Measurements from ENCODE around the gene OR1C1. TPM values are rescaled to one million over a fixed set of nuclear protein-coding genes. Genes with fewer than 3 reads are reported as not detected.

OR1C1 gene, protein sequence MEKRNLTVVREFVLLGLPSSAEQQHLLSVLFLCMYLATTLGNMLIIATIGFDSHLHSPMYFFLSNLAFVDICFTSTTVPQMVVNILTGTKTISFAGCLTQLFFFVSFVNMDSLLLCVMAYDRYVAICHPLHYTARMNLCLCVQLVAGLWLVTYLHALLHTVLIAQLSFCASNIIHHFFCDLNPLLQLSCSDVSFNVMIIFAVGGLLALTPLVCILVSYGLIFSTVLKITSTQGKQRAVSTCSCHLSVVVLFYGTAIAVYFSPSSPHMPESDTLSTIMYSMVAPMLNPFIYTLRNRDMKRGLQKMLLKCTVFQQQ
- not detected in 2 replicates for total RNA-seq

DNA sequence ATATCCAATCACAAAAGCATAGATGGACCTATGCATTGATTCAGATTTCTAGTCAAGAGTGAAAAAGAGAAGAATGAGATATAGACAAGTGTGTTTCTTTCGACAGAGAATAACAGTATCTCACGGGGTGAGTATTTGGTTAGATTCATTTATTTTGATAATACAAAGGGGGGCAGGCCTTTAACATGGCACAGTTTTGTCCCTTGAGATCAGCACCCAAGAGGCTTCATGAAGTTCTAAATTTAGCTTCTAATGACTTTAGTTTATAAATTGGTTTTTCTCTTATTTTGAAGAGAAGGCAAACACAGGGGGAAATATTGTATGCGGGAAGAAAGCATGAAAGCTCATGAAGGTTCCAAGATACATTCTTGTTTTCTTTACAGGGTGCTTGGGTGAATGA is at the start of gene OR1C1:
OR1C1 (minus strand) TSS at position 101 of the 400 bp plus-strand sequence. CDS start 2,150 bp downstream, outside the sequence.

DNA sequence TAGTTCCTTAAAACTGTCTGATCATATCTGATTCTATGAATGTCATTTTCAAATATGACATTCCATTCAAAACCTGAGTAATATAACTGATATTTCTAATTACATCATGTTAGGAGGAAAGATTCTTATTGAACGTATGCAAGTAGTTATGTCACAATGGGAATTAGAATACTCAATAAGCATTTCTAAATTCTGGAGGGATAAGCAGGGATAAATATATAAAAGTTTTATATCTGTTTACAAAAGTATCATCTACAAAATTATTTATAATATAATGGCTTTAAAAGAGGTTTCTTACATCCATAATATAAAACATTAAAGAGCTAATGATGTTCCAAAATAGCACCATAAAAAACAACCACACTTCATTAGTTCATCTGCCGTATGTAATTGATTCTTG is 12.3 kb downstream of the OR1C1 start, which contains the start of gene OR14A2:
OR14A2 (minus strand) TSS at position 101 of the 400 bp plus-strand sequence.

DNA sequence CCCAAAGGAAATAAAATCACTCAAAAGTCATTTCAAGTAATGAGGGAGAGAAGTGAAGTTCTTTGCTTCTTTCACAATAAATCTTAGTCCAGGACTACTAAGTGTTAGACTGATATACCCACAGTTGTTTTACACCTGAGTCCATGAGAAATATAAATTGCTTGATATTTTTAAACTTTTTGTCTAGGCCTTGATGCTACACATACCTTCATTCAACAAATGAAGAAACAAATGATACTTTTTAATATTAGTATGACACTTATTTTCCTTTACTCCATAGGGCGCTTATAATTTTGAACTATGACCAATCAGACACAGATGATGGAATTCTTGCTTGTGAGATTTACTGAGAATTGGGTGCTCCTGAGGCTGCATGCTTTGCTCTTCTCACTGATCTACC is 22.0 kb downstream of the OR1C1 start, which contains the start of gene OR14K1:
OR14K1 (plus strand) TSS at position 301 of the 400 bp plus-strand sequence; CDS start at position 301, 0 bp downstream.

DNA sequence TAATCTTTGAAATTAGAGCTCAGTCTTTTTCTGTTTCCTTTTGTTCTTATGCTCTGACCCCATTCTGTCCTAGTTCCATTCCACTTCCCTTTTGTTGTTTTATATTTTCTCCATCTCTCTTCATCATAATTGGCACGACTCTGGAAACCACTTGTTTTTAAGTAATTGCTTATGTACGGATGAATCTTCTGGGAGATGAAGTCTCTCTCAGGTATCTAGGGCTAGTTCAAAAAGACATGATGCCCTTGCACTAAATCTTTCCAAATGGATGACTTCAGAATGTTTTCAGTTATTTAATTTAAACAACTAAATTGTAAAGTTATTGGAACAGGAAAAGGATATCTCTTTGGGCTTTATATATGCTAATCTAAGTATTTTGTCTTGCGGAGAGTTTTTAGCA is 43.8 kb downstream of the OR1C1 start, which contains the start of gene OR6F1:
OR6F1 (minus strand) TSS at position 101 of the 400 bp plus-strand sequence. CDS start 3,891 bp downstream, outside the sequence.

Other genes with a start within 250 kb of the OR1C1 start
- not detected in 2 replicates for gene OR2C3, start 224.1 kb downstream of the OR1C1 start, total RNA-seq
- not detected in 2 replicates for gene GCSAML, start 211.4 kb downstream of the OR1C1 start, total RNA-seq
- not detected in 2 replicates for gene OR2G2, start 172.2 kb downstream of the OR1C1 start, total RNA-seq
- not detected in 2 replicates for gene OR2G3, start 155.0 kb downstream of the OR1C1 start, total RNA-seq
- not detected in 2 replicates for gene OR13G1, start 80.8 kb downstream of the OR1C1 start, total RNA-seq
- gene OR6F1, start 43.9 kb downstream of the OR1C1 start, total RNA-seq, result not detected in 2 replicates
- not detected in 2 replicates for gene OR14K1, start 21.9 kb downstream of the OR1C1 start, total RNA-seq
- not detected in 2 replicates for gene OR14A2, start 12.4 kb downstream of the OR1C1 start, total RNA-seq
- not detected in 2 replicates for gene OR14A16, start 63.6 kb upstream of the OR1C1 start, total RNA-seq
- gene OR11L1, start 81.3 kb upstream of the OR1C1 start, total RNA-seq, result not detected in 2 replicates
- gene TRIM58, start 96.6 kb upstream of the OR1C1 start, total RNA-seq, result 0.19 and 0.33 TPM in 2 replicates
- 0.33 TPM in 1 of 2 replicates, not detected in the other for gene OR2W3, start 135.0 kb upstream of the OR1C1 start, total RNA-seq
- gene OR2T8, start 159.7 kb upstream of the OR1C1 start, total RNA-seq, result not detected in 2 replicates
- gene OR2AJ1, start 164.3 kb upstream of the OR1C1 start, total RNA-seq, result not detected in 2 replicates
- not detected in 2 replicates for gene OR2L8, start 188.3 kb upstream of the OR1C1 start, total RNA-seq
- 0.19 TPM in 1 of 2 replicates, not detected in the other for gene OR2AK2, start 204.7 kb upstream of the OR1C1 start, total RNA-seq